IMR-90 (cell line): ENCODE results near the gene IL22RA1. TPM values are rescaled to one million over a fixed set of nuclear protein-coding genes. Genes with fewer than 3 reads are reported as not detected.

Experiments used
- ATAC-seq: fragments of 200-7000 bp; cut with Tn5 transposase; 2 replicates; pipeline ENCODE4 v1.9.1; 2020; ENCODE audit warnings: low read depth, mild to moderate bottlenecking, moderate library complexity
- BruUV-seq: library from RNA; stranded (reverse); fragments of 400-500 nt; replicated peaks from 2 replicates; lab custom pipeline; 2021; lab: Mats Ljungman, UMichigan
- CTCF ChIA-PET: fragments of 300-600 bp; formaldehyde crosslinking; extraction: SDS; loops from one replicate; lab custom pipeline; 2021; ENCODE audit warnings: antibody characterized with exemption; lab: Yijun Ruan, JAX
- POLR2A ChIA-PET: fragments of 300-600 bp; sonication (Branson Sonifier 250); formaldehyde crosslinking; loops from one replicate; lab custom pipeline; 2022; ENCODE audit warnings: antibody characterized with exemption; ENCODE audit not compliant: unreplicated experiment; lab: Charles Lee
- DNase-seq: peaks from one replicate; pipeline ENCODE4 v3.0.0; 2013
- H2AFZ ChIP-seq: replicated peaks from 2 replicates; pipeline ENCODE3; 2013; ENCODE audit warnings: low read length, mild to moderate bottlenecking; ENCODE audit not compliant: poor library complexity
- H2AK5ac ChIP-seq: 2 replicates; pipeline ENCODE4 v1.6.1; 2013; ENCODE audit warnings: low read depth, low read length, inconsistent platforms
- H2AK9ac ChIP-seq: replicated peaks from 2 replicates; pipeline ENCODE3; 2013; ENCODE audit warnings: mild to moderate bottlenecking, low read depth, low read length, moderate library complexity; ENCODE audit not compliant: poor library complexity
- H2BK120ac ChIP-seq: 2 replicates; pipeline ENCODE4 v1.6.1; 2013; ENCODE audit warnings: low read depth, low read length, inconsistent platforms
- H2BK15ac ChIP-seq: 3 replicates; pipeline ENCODE4 v1.6.1; 2013; ENCODE audit warnings: low read depth, low read length, inconsistent platforms
- H2BK20ac ChIP-seq: 2 replicates; pipeline ENCODE4 v1.6.1; 2013; ENCODE audit warnings: low read depth, mild to moderate bottlenecking, inconsistent platforms, low read length, moderate library complexity
- H2BK5ac ChIP-seq: 2 replicates; pipeline ENCODE4 v1.6.1; 2013; ENCODE audit warnings: mild to moderate bottlenecking, low read depth, low read length, inconsistent platforms; ENCODE audit not compliant: poor library complexity, severe bottlenecking
- H3K14ac ChIP-seq: replicated peaks from 2 replicates; pipeline ENCODE4 v1.6.1; 2013; ENCODE audit warnings: low read depth, low read length, inconsistent platforms
- H3K18ac ChIP-seq: 2 replicates; pipeline ENCODE4 v1.6.1; 2013; ENCODE audit warnings: low read depth, low read length, control low read depth
- H3K23ac ChIP-seq: 2 replicates; pipeline ENCODE4 v1.6.1; 2013; ENCODE audit warnings: low read depth, low read length, inconsistent platforms
- H3K27ac ChIP-seq: 2 replicates; pipeline ENCODE4 v1.5.1; 2013; ENCODE audit warnings: mild to moderate bottlenecking, control low read depth, low read length; ENCODE audit not compliant: insufficient read depth
- H3K27me3 ChIP-seq: 2 replicates; pipeline ENCODE4 v1.6.1; 2013; ENCODE audit warnings: low read length; ENCODE audit not compliant: control insufficient read depth, insufficient read depth
- H3K36me3 ChIP-seq: 2 replicates; pipeline ENCODE4 v1.6.1; 2013; ENCODE audit warnings: low read length, mixed read lengths; ENCODE audit not compliant: control insufficient read depth, insufficient read depth
- H3K4ac ChIP-seq: 2 replicates; pipeline ENCODE4 v1.6.1; 2013; ENCODE audit warnings: low read depth, low read length, inconsistent platforms
- H3K4me1 ChIP-seq: 2 replicates; pipeline ENCODE4 v1.6.1; 2013; ENCODE audit warnings: low read length, mixed read lengths; ENCODE audit not compliant: control insufficient read depth, insufficient read depth
- H3K4me2 ChIP-seq: 2 replicates; pipeline ENCODE4 v1.6.1; 2013; ENCODE audit warnings: low read depth, mild to moderate bottlenecking, control low read depth, low read length, moderate library complexity
- H3K4me3 ChIP-seq: 2 replicates; pipeline ENCODE4 v1.5.1; 2013; ENCODE audit warnings: low read depth, mild to moderate bottlenecking, control low read depth, low read length, moderate library complexity; ENCODE audit not compliant: insufficient read depth
- H3K56ac ChIP-seq: 2 replicates; pipeline ENCODE4 v1.6.1; 2013; ENCODE audit warnings: low read length, inconsistent platforms; ENCODE audit not compliant: insufficient read depth; ENCODE audit errors: extremely low read depth
- H3K79me1 ChIP-seq, 2 experiments: 2 replicates each; pipeline ENCODE4 v1.6.1; 2013; ENCODE audit warnings: low read length in 2 of 2, inconsistent platforms in 1 of 2, low read depth in 1 of 2
- H3K9ac ChIP-seq: 2 replicates; pipeline ENCODE4 v1.6.1; 2013; ENCODE audit warnings: low read depth, low read length, control low read depth
- H3K9me1 ChIP-seq: 2 replicates; pipeline ENCODE4 v1.6.1; 2013; ENCODE audit warnings: low read length, inconsistent platforms; ENCODE audit not compliant: insufficient read depth
- H3K9me3 ChIP-seq: 2 replicates; pipeline ENCODE4 v1.6.1; 2013; ENCODE audit warnings: low read length; ENCODE audit not compliant: control insufficient read depth, insufficient read depth
- H4K20me1 ChIP-seq: 2 replicates; pipeline ENCODE4 v1.6.1; 2013; ENCODE audit warnings: low read length, inconsistent platforms; ENCODE audit not compliant: insufficient read depth
- H4K5ac ChIP-seq: 2 replicates; pipeline ENCODE4 v1.6.1; 2013; ENCODE audit warnings: mild to moderate bottlenecking, low read depth, low read length, control low read depth
- H4K8ac ChIP-seq, 2 experiments: 2 replicates each; pipeline ENCODE4 v1.6.1; 2013; ENCODE audit warnings: low read depth in 2 of 2, low read length in 2 of 2, control low read depth in 1 of 2, inconsistent platforms in 1 of 2
- H4K91ac ChIP-seq: 2 replicates; pipeline ENCODE4 v1.6.1; 2013; ENCODE audit warnings: low read depth, low read length, inconsistent platforms; ENCODE audit not compliant: insufficient read depth
- BHLHE40 ChIP-seq: fragments of 150-350 bp; IDR thresholded peaks from 2 replicates; pipeline ENCODE4 v1.6.1; 2016; ENCODE audit warnings: mild to moderate bottlenecking, low read depth, low read length
- ELK1 ChIP-seq: fragments of 150-350 bp; IDR thresholded peaks from 2 replicates; pipeline ENCODE4 v1.6.1; 2016; ENCODE audit warnings: low read depth, mild to moderate bottlenecking, low read length, moderate library complexity, borderline replicate concordance
- MAFK ChIP-seq: IDR thresholded peaks from 2 replicates; pipeline ENCODE4 v1.6.1; 2012; ENCODE audit warnings: low read depth, low read length, improper control_type of control experiment
- MAZ ChIP-seq: IDR thresholded peaks from 2 replicates; pipeline ENCODE4 v1.6.1; 2012; ENCODE audit warnings: low read depth, mild to moderate bottlenecking, low read length, improper control_type of control experiment, moderate library complexity, borderline replicate concordance
- MXI1 ChIP-seq: IDR thresholded peaks from 2 replicates; pipeline ENCODE4 v1.6.1; 2012; ENCODE audit warnings: low read depth, mild to moderate bottlenecking, low read length, moderate library complexity, borderline replicate concordance
- USF2 ChIP-seq: fragments of 150-350 bp; IDR thresholded peaks from 2 replicates; pipeline ENCODE4 v1.6.1; 2017; ENCODE audit warnings: mild to moderate bottlenecking, antibody characterized with exemption, low read length, low read depth
- WGBS, 2 experiments: methylation state at CpG; one replicate each; pipeline versions ENCODE4 v1.1.5 to v1.1.7; 2013; ENCODE audit warnings: missing lambda C conversion rate in 2 of 2; ENCODE audit not compliant: insufficient read length in 1 of 2; ENCODE audit errors: extremely low coverage in 2 of 2; 5-methylcytosine and 5-hydroxymethylcytosine counted together
- dilution Hi-C: fragments of 300-500 bp; cut with HindIII; formaldehyde crosslinking; loops from one replicate; pipeline ENCODE4 v1.14.3; 2018; ENCODE audit warnings: low sequenced_read_pairs; ENCODE audit not compliant: unreplicated experiment
- in situ Hi-C: fragments of 300-500 bp; cut with MboI; formaldehyde crosslinking; loops from 3 replicates; pipeline ENCODE4 v1.14.3; 2019; ENCODE audit warnings: low sequenced_read_pairs, inconsistent platforms, mixed read lengths
- intact Hi-C: fragments of 100-400 bp; cut with micrococcal nuclease; formaldehyde crosslinking; loops from 2 replicates; pipeline ENCODE4 v1.10.0; 2022
- polyA plus RNA-seq, 3 experiments: library from polyadenylated mRNA; depleted of rRNA; stranded (reverse); fragments of >200 nt; gene quantifications; 2 replicates each; pipeline ENCODE4 v1.2.3, GENCODE V29; 2012; ENCODE audit warnings: low replicate concordance in 1 of 3
- total RNA-seq: library from RNA; depleted of rRNA; stranded (reverse); fragments of >200 nt; gene quantifications from 2 replicates; pipeline ENCODE4 v1.2.3, GENCODE V29; 2012

The IL22RA1 gene
- total and polyA plus RNA-seq, 2 of the 4 experiments (the other 2 are of a cell fraction) = not detected

GRCh38 chr1:24105368-24106160, 37.4 kb downstream of the IL22RA1 start (continued):
- no peak for TF ChIP-seq MXI1

GRCh38 chr1:24104854-24105253, 38.1 kb downstream of the IL22RA1 start:
- in situ Hi-C loops (no loop called here), dilution Hi-C loops (no loop called here), intact Hi-C loops (no loop called here)
- Histone ChIP-seq H3K14ac (no peak overlapping the region), H2BK120ac (no peak overlapping the region), H2BK20ac (no peak overlapping the region), H3K27ac (no peak overlapping the region), H3K9me3 (no peaks in the 10 kb centered on the region), H4K91ac (no peak overlapping the region), H2BK15ac (no peak overlapping the region), H3K4me1 (peaks cover 3% of the 10 kb centered on the region; the same call in 1 of the 2 replicates), H3K56ac (no peak overlapping the region), H3K4ac (no peak overlapping the region), H3K4me3 (no peak overlapping the region), H4K8ac (no peak overlapping the region), H4K20me1 (no peaks in the 10 kb centered on the region), H3K27me3 (peaks cover 18% of the 10 kb centered on the region; the same call in 1 of the 2 replicates), H3K23ac (no peak overlapping the region), H2AK9ac (no peak overlapping the region), H3K9ac (no peak overlapping the region), H4K5ac (no peak overlapping the region), H2AFZ (peak overlapping the region; percentile 8), H3K79me1 (no peaks in the 10 kb centered on the region), H2AK5ac (no peak overlapping the region), H2BK5ac (no peak overlapping the region), H3K4me2 (no peak overlapping the region), H3K36me3 (no peaks in the 10 kb centered on the region), H3K9me1 (no peaks in the 10 kb centered on the region), H3K18ac (no peak overlapping the region)
- BruUV-seq = no TSS peak
- WGBS, 2 experiments = 80% methylated on average over 1 of the region's 7 CpGs; no CpG with 5 or more reads in 1 of the 2 experiments
- DNase-seq = no peak
- TF ChIP-seq USF2 (no peak), BHLHE40 (no peak), MAZ (no peak), MAFK (no peak), ELK1 (no peak)
- CTCF ChIA-PET = no interaction called here
- POLR2A ChIA-PET = no interaction called here
- ATAC-seq = no peak
